ENCODE measurements around the gene HIP1.
A peak's percentile ranks its signal among the peaks of the same experiment; 100 is the strongest.
"Not testable (repeated sequence)": the region's sequence is repeated elsewhere in the genome, so short reads cannot be mapped to it uniquely, and the experiment has no call there.

The HIP1 gene

DNA sequence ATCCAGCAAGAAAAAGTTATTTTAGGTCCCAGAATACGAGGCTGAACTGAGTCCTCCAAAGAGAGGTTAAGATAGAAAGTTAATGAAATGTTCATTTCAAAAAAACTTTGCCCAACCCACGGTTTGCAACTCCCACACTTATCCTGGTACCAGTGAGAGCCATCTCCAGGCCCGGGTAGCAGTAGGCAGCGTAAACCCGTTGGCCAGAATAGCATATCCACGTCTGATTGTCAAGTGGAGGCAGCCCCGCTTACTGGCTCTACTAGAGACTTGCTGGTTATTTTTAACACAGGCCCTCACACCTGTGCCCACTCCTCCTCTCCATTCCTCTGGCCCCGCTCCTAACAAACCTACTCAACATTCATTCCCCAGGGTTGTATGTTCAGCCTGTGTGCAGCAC is 109.7 kb downstream of the HIP1 start:
- Mint-ChIP-seq H3K9me3 (no peaks in the 10 kb centered on the region), H3K4me3 (no peak overlapping the region), H3K27ac (no peak overlapping the region), H3K4me1 (no peaks in the 10 kb centered on the region), H3K36me3 (peaks cover 2% of the 10 kb centered on the region), H3K27me3 (no peaks in the 10 kb centered on the region)

GRCh38 chr7:75628055-75628454 is 110.7 kb downstream of the HIP1 start:
- Mint-ChIP-seq H3K9me3 (no peaks in the 10 kb centered on the region), H3K27ac (no peak overlapping the region), H3K4me1 (no peaks in the 10 kb centered on the region)

GRCh38 chr7:75626954-75627353 is 111.8 kb downstream of the HIP1 start:
- H3K27me3 Mint-ChIP-seq, result no peaks in the 10 kb centered on the region
- H3K4me1 Mint-ChIP-seq, result no peaks in the 10 kb centered on the region
- no peak overlapping the region for H3K4me3 Mint-ChIP-seq
- H3K9me3 Mint-ChIP-seq, result no peaks in the 10 kb centered on the region
- no peak overlapping the region for H3K27ac Mint-ChIP-seq
- H3K36me3 Mint-ChIP-seq, result peaks cover 2% of the 10 kb centered on the region

More at GRCh38 chr7:75628055-75628454, 110.7 kb downstream of the HIP1 start:
- Mint-ChIP-seq H3K4me3 (no peak overlapping the region), H3K27me3 (no peaks in the 10 kb centered on the region), H3K36me3 (peaks cover 2% of the 10 kb centered on the region)

DNA sequence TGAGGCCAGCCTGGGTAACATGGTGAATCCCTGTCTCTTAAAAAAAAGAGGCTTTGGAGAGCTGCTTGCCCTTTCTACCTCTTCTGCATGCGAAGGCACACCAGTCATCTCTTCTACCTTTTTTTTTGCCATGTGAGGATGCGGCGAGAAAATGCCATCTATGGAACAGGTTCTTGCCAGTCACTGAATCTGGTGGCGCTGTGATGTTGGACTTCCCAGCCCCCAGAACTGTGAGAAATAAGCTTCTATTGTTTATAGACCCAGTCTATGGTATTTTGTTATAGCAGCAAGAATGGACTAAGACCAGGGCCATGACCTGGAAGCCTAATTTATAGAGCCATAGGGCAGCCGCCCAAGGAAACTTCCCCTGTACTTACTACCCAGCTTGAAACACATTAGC is 112.9 kb downstream of the HIP1 start:
- no peak overlapping the region for H3K4me3 Mint-ChIP-seq
- H3K9me3 Mint-ChIP-seq, result no peaks in the 10 kb centered on the region
- no peak overlapping the region for H3K27ac Mint-ChIP-seq
- H3K4me1 Mint-ChIP-seq, result no peaks in the 10 kb centered on the region
- no peaks in the 10 kb centered on the region for H3K27me3 Mint-ChIP-seq
- peaks cover 2% of the 10 kb centered on the region for H3K36me3 Mint-ChIP-seq

- Mint-ChIP-seq H3K27ac (no peak overlapping the region), H3K4me3 (no peak overlapping the region), H3K27me3 (no peaks in the 10 kb centered on the region), H3K36me3 (peaks cover 2% of the 10 kb centered on the region), H3K4me1 (no peaks in the 10 kb centered on the region), H3K9me3 (no peaks in the 10 kb centered on the region)
Measured at GRCh38 chr7:75624134-75624832, 114.5 kb downstream of the HIP1 start.

DNA sequence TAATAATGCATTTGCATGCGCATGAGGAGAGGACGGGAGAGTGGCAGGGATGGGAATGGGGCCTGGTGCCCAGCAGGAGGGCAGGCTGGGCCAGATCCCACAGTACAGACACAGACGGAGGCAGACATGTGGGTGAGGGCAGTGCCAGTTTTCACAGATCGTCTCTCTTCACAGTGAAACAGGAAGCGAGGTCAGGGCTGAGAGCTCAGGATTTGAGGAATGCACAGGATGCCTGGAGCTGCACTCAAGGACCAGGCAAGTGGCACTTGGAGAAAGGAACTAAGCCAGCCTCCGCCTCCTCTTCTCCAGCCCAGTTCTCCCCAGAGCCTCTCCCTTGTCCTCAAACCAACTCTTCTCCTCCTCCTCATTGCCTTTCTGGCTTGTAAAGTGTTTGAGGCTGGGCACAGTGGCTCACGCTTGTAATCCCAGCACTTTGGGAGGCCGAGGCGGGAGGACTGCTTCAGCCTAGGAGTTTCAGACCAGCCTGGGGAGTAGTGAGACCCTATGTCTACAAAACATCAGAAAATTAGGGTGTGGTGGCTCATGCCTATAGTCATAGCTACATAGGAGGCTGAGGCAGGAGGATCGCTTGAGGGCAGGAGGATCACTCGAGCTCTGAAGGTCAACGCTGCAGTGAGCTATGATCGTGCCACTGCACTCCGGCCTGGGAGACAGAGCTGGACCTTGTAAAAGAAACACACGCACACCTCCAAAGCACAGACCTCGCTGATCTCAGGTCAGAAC is 115.2 kb downstream of the HIP1 start:
- Mint-ChIP-seq H3K27ac (no peak overlapping the region), H3K9me3 (no peaks in the 10 kb centered on the region), H3K4me3 (no peak overlapping the region), H3K27me3 (no peaks in the 10 kb centered on the region), H3K36me3 (no peaks in the 10 kb centered on the region), H3K4me1 (peaks cover 5% of the 10 kb centered on the region)

DNA sequence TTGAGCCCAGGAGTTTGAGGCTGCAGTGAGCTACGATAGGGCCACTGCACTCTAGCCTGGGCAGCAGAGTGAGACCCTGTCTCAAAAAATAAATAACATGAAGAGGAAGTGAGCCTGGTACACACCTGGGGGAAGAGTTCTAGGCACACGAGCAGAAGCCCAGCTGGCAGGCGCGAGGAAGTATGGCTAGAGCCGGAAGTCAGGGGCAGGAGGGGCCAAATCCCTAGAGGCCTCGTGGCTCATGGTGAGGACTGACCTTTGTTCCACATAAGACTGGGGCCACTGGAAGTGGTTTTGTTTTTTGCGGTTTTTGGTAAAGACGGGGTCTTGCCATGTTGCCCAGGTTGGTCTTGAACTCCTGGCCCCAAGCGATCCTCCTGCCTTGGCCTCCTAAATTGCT is 117.6 kb downstream of the HIP1 start:
- Mint-ChIP-seq H3K9me3 (no peaks in the 10 kb centered on the region), H3K36me3 (no peaks in the 10 kb centered on the region), H3K27me3 (no peaks in the 10 kb centered on the region), H3K27ac (no peak overlapping the region), H3K4me3 (no peak overlapping the region), H3K4me1 (peaks cover 25% of the 10 kb centered on the region)

- no peaks in the 10 kb centered on the region for H3K9me3 Mint-ChIP-seq
- H3K4me3 Mint-ChIP-seq, result no peak overlapping the region
- no peaks in the 10 kb centered on the region for H3K36me3 Mint-ChIP-seq
- peaks cover 25% of the 10 kb centered on the region for H3K4me1 Mint-ChIP-seq
- H3K27me3 Mint-ChIP-seq, result no peaks in the 10 kb centered on the region
- no peak overlapping the region for H3K27ac Mint-ChIP-seq
Measured at GRCh38 chr7:75619636-75620035, 119.1 kb downstream of the HIP1 start.

GRCh38 chr7:75617634-75618234 is 121.0 kb downstream of the HIP1 start:
- H3K4me1 Mint-ChIP-seq, result peaks cover 25% of the 10 kb centered on the region
- no peaks in the 10 kb centered on the region for H3K9me3 Mint-ChIP-seq
- H3K4me3 Mint-ChIP-seq, result peak overlapping the region; percentile 60
- no peaks in the 10 kb centered on the region for H3K36me3 Mint-ChIP-seq
- no peaks in the 10 kb centered on the region for H3K27me3 Mint-ChIP-seq
- peak overlapping the region; percentile 76 for H3K27ac Mint-ChIP-seq

DNA sequence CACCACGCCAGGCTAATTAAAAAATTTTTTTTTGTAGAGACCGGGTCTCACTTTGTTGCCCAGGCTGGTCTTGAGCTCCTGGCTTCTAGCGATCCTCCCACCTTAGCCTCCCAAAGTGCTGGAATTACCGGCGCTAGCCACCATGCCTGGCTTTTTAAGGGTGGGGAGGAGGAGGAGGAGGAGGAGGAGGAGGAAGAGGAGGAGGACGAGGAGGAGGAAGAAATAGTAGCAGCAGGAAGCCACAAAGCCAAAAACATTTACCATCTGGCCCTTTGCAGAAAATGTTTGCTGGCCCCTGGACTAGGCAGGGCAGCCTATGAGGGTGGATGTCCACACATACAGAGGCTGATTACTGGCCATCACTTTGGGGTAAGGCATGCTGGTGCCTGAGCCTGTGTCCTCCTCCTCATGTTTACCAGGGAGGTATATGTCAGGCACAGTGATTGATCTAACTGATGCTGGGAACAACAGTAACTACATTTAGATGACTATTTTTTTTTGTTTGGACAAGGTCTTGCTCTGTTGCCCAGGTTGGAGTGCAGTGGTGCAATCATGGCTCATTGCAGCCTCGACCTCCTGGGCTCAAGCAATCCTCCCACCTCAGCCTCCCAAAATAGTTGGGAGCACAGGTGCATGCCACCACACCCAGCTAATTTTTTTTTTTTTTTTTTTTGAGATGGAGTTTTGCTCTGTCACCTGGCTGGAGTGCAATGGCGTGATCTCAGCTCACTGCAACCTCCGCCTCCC is 122.1 kb downstream of the HIP1 start:
- H3K9me3 Mint-ChIP-seq, result no peaks in the 10 kb centered on the region

DNA sequence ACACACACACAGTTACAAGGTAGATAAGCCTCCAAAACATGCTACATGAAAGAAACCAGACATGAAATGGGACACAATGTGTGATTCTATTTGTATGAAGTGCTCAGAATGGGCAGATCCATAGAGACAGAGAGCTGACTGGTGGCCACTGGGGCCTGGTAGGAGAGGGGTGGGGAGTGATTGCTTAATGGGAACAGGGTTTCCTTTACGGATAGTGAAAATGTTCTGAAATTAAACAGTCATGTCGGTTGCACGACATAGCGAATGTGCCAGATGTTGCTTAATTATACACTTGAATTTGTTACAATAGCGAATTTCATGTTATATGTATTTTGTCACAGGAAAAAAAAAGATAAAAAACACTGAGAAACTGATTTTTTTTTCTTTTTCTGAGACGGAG is 124.3 kb downstream of the HIP1 start:
- Mint-ChIP-seq H3K9me3 (no peaks in the 10 kb centered on the region), H3K4me3 (no peak overlapping the region), H3K4me1 (peaks cover 25% of the 10 kb centered on the region), H3K27me3 (no peaks in the 10 kb centered on the region), H3K36me3 (no peaks in the 10 kb centered on the region), H3K27ac (no peak overlapping the region)

More for the DNA sequence above, 122.1 kb downstream of the HIP1 start:
- no peaks in the 10 kb centered on the region for H3K27me3 Mint-ChIP-seq
- no peaks in the 10 kb centered on the region for H3K36me3 Mint-ChIP-seq
- no peak overlapping the region for H3K27ac Mint-ChIP-seq
- H3K4me1 Mint-ChIP-seq, result peaks cover 25% of the 10 kb centered on the region
- no peak overlapping the region for H3K4me3 Mint-ChIP-seq

- Mint-ChIP-seq H3K4me3 (no peak overlapping the region), H3K36me3 (no peaks in the 10 kb centered on the region), H3K4me1 (peaks cover 19% of the 10 kb centered on the region), H3K9me3 (no peaks in the 10 kb centered on the region), H3K27me3 (no peaks in the 10 kb centered on the region), H3K27ac (no peak overlapping the region)
Measured at GRCh38 chr7:75613351-75613750, 125.4 kb downstream of the HIP1 start.

DNA sequence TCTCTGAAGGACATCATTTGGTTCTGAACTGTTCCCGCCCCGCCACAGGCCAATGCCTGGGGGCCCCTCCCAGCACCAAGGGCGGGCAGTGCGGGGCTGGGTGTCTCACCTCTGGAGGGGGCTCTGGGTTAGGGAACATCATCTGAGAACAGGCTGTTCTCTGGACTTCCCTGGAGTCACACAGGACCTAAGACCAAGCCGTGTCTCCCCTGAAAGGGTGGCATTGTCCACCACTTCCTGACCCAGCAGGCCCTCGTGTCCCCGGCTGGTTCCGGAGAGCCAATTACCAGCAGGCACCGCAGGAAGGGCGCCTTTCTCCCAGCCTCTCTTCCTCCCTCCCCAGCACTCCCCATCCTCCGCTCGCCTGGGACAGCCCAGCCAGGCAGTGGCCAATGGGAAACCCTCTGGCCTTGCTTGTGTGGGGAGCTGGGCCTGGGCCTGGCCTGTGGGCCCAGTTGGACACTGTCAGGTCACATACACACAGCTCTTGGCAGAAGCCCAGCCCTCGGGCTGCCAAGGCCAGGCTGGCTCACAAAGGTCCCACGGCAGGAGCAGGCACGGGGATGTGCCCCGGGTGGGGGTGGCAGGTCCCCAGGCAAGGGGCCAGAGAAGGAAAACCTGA is 127.1 kb downstream of the HIP1 start:
- Mint-ChIP-seq H3K4me3 (no peak overlapping the region), H3K36me3 (no peaks in the 10 kb centered on the region), H3K27me3 (no peaks in the 10 kb centered on the region), H3K9me3 (no peaks in the 10 kb centered on the region), H3K27ac (no peak overlapping the region), H3K4me1 (peaks cover 3% of the 10 kb centered on the region)

DNA sequence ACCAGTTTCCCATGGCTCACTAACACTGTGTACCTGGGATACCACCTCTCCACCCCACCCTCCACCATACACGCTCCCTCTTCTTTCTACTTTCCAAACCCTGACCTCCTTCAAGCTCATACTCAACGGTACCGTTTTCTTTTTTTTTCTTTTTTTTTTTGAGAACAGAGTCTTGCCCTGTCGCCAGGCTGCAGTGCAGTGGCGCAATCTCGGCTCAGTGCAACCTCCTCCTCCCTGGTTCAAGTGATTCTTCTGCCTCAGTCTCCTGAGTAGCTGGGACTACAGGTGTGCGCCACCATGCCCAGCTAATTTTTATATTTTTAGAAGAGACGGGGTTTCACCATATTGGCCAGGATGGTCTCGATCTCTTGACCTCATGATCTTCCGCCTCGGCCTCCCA is 129.3 kb downstream of the HIP1 start:
- H3K36me3 Mint-ChIP-seq, H3K27ac Mint-ChIP-seq, H3K9me3 Mint-ChIP-seq, H3K4me3 Mint-ChIP-seq, H3K4me1 Mint-ChIP-seq, H3K27me3 Mint-ChIP-seq: not testable (repeated sequence)

DNA sequence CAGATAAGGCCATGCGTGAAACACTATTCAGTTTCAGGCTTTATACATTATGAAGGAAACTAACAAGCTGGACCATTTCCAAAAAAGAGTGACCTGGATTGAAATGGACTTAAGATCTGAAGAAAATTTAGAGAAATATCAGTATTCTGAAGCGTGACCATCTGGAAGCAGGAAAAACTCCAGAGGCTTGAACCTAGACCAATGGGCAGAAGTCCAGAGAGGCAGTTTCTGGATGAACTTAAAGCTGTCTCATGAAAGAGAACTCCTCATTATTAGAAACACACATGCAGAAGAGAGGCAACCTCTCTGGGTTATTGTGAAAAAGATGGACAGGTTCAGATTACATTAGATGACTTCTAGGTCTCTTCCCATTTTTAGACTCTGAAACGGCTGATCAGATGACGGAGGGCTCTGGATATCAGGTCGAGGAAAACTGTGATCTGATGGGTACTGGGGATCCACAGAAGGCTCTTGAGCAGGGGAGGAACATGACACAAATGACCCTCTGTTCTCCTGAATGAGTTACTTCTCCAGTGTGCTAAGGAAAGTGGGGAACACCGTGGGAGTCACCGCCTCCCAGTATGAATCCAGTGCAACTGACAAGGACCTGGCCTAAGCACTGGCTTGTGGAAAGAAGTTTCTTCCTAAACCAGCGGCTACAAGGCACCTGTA is 130.2 kb downstream of the HIP1 start:
- no peak overlapping the region for H3K4me3 Mint-ChIP-seq

More for the DNA sequence above, 130.2 kb downstream of the HIP1 start:
- H3K4me1 Mint-ChIP-seq, result no peaks in the 10 kb centered on the region
- H3K9me3 Mint-ChIP-seq, result no peaks in the 10 kb centered on the region
- H3K27me3 Mint-ChIP-seq, result no peaks in the 10 kb centered on the region
- H3K27ac Mint-ChIP-seq, result no peak overlapping the region
- no peaks in the 10 kb centered on the region for H3K36me3 Mint-ChIP-seq

Measured in activated naive CD4-positive, alpha-beta T cell treated with anti-CD3 and anti-CD28 coated beads, Interleukin-2, amount 50 U/mL, for 24 hours (primary cell).